BE2C (cell line): Measurements from ENCODE around the gene ITGA1. TPM values are rescaled to one million over a fixed set of nuclear protein-coding genes. Genes with fewer than 3 reads are reported as not detected.
"Not testable (repeated sequence)": the region's sequence is repeated elsewhere in the genome, so short reads cannot be mapped to it uniquely, and the experiment has no call there.

ENCODE experiments used
- DNase-seq: peaks from one replicate; pipeline ENCODE4 v3.0.0-alpha.2; 2020
- H3K27me3 ChIP-seq: fragments of 250-450 bp; sonication (Bioruptor Pico); 2 replicates; pipeline ENCODE4 v1.5.1; 2020; ENCODE audit warnings: mild to moderate bottlenecking
- H3K36me3 ChIP-seq: fragments of 250-450 bp; sonication (Bioruptor Pico); 2 replicates; pipeline ENCODE4 v1.5.1; 2020; ENCODE audit warnings: mild to moderate bottlenecking
- H3K4me1 ChIP-seq: fragments of 250-450 bp; sonication (Bioruptor Pico); 2 replicates; pipeline ENCODE4 v1.5.1; 2020
- H3K4me3 ChIP-seq: 2 replicates; pipeline ENCODE4 v1.5.1; 2011; ENCODE audit warnings: low read depth, low read length
- H3K9me3 ChIP-seq: fragments of 250-450 bp; sonication (Bioruptor Pico); 2 replicates; pipeline ENCODE4 v1.5.1; 2020
- polyA plus RNA-seq: library from polyadenylated mRNA; unstranded; fragments of >200 nt; gene quantifications from one replicate; pipeline ENCODE4 v1.2.1, GENCODE V29; 2012; ENCODE audit warnings: low read depth, missing spikeins; ENCODE audit not compliant: insufficient read length, insufficient read depth
- TF ChIP-seq, protein P1 (sequence below): IDR thresholded peaks from 2 replicates; pipeline ENCODE4 v1.5.1; 2012; ENCODE audit warnings: mild to moderate bottlenecking, low read depth, low read length

The ITGA1 gene
- 10.5 TPM for polyA plus RNA-seq

DNA sequence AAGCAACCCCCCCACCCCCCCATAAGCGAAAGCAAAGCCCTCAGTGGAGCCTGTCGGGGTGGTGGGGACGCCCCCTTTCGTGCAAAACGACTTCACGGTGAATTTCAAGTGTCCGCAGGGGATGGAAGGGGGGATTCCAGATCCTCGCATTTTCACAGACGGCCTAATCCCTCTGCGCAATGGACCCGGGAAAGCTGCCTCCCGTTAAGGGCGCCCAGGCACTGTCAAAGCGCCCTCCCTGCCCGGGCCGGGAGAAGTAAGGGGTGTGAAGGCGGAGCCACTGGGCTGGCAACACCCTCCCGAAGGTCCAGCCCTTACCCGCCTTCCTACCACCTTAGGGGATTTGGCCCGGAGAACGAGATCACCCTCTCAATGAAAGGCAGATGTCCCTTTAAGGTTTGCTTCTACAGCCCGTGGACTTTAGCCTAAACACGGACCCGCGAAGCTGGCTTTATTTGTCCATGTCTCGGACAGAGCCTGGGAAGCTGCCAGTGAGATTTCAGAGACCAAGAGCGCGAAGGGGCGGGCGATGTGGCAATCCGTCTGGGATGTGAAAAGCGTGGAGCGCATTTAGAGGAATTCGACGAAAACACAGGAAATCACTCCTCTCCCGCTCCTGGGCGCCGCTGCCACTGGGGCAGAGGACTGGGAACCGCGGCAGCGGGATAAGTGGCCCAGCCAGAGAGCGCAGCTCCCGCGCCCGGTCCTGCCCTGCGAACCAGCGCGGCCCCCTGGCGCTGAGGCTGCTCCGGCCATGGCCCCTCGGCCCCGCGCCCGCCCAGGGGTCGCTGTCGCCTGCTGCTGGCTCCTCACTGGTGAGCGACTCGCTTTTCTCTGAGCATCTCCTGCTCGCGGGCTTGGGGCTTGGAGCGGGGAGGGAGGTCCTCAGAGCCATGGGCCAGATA lies at the start of gene ITGA1, which contains the start of gene PELO:
Gene ITGA1 (plus strand): TSS at position 317 of the 905 bp plus-strand sequence. CDS start 438 bp downstream, at position 755.
Gene PELO (plus strand): TSS at position 317 of the 905 bp plus-strand sequence. CDS start 12,479 bp downstream, outside the sequence.
- peaks cover 17% of the 10 kb centered on the region for H3K4me1 ChIP-seq
- H3K4me3 ChIP-seq: peak within 1 kb of the TSS; percentile 74
- no peaks in the 10 kb centered on the region for H3K36me3 ChIP-seq
- no peaks in the 10 kb centered on the region for H3K9me3 ChIP-seq
- peak; percentile 91 for DNase-seq
- no peaks in the 10 kb centered on the region for H3K27me3 ChIP-seq
- TF ChIP-seq, protein P1, sequence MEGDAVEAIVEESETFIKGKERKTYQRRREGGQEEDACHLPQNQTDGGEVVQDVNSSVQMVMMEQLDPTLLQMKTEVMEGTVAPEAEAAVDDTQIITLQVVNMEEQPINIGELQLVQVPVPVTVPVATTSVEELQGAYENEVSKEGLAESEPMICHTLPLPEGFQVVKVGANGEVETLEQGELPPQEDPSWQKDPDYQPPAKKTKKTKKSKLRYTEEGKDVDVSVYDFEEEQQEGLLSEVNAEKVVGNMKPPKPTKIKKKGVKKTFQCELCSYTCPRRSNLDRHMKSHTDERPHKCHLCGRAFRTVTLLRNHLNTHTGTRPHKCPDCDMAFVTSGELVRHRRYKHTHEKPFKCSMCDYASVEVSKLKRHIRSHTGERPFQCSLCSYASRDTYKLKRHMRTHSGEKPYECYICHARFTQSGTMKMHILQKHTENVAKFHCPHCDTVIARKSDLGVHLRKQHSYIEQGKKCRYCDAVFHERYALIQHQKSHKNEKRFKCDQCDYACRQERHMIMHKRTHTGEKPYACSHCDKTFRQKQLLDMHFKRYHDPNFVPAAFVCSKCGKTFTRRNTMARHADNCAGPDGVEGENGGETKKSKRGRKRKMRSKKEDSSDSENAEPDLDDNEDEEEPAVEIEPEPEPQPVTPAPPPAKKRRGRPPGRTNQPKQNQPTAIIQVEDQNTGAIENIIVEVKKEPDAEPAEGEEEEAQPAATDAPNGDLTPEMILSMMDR: peak; percentile 66

DNA sequence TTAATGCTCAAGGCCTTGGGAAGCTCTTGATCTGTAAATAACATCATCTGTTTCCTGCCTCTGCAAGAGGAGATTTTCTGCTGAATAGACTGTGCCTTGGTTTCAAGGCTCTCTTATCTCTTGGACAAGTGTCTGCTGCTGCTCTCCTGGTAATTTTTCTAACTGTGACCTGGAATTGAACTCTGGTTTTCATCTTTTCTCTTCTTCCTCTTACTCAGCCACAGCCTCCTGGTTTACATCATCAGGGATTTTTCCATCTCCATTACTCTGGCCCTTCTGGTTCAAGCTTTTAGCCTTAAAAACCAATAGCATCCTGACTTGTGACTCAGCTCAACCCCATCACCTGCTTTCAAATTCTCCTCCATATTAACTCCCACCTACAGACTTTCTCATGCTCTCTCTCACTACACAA lies 49.6 kb upstream of the ITGA1 start:
- no peaks in the 10 kb centered on the region for H3K36me3 ChIP-seq
- TF ChIP-seq, protein P1: no peak
- no peaks in the 10 kb centered on the region for H3K27me3 ChIP-seq
- DNase-seq: peak; percentile 42
- no peaks in the 10 kb centered on the region; the same call in 1 of the 2 replicates for H3K9me3 ChIP-seq
- H3K4me1 ChIP-seq: peaks cover 51% of the 10 kb centered on the region
- no peak overlapping the region for H3K4me3 ChIP-seq

DNA sequence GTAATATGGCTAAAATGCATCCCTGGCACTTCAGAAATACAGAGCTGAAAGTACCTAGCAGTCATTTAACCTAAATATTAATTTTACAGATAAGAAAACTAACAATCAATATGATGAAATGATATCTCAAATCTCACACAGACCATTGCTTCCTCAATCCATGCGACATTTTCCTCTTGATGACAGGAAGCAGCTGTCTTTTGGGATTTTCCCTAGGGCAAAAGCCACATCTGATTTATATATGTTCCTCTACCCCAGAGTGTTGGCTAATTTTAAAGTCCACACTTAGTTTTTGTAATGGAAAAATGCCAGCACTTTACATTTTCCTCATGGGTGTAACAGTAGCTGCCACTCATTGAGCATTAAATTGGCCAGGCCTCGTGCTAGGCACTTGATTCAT lies 47.7 kb upstream of the ITGA1 start:
- peak; percentile 16 for DNase-seq
- Histone ChIP-seq H3K9me3 (no peaks in the 10 kb centered on the region; the same call in 1 of the 2 replicates), H3K27me3 (no peaks in the 10 kb centered on the region), H3K4me1 (peaks cover 51% of the 10 kb centered on the region), H3K36me3 (no peaks in the 10 kb centered on the region), H3K4me3 (no peak overlapping the region)
- TF ChIP-seq, protein P1: no peak

DNA sequence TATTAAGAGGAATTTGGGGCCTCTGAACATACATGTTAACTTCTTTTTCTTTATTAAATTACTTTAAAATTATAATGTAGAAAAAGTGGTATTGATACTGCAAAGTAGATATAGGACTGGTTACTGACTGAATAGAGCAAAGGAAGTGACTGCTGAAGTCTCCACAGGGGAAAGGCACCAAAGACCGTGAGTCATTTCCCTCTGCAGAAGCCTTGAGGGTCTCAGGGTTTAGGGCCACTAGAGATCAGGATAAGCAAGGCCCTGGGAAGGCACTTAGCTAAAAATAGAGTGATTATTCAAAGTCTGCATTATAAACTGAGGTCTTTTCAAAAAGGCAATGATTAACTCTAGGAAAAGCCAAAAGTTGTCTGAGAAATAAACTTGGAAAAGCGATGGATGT lies 44.7 kb upstream of the ITGA1 start:
- peaks cover 40% of the 10 kb centered on the region for H3K4me1 ChIP-seq
- no peak overlapping the region for H3K4me3 ChIP-seq
- DNase-seq: no peak
- H3K9me3 ChIP-seq: no peaks in the 10 kb centered on the region
- no peaks in the 10 kb centered on the region for H3K36me3 ChIP-seq
- H3K27me3 ChIP-seq: no peaks in the 10 kb centered on the region
- TF ChIP-seq, protein P1: no peak

DNA sequence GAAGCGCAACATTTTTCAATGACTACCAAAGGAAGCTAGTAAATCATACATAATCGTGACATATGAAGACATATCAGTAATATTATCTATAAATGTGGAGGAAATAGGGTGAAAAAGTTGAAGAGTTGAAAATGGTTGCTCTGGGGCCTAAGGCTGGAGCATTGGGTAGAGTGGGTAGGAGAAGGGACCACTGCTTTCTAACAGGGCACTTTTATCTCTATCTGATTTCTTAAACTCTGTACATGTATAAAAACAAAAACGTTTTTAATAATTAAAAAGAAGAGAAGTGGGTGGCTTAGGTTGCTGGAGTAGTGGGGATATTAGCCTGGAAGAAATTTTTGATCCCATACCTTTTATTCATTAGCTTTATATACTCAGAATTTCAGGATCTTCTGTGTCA lies 44.2 kb upstream of the ITGA1 start:
- TF ChIP-seq, protein P1: no peak

DNA sequence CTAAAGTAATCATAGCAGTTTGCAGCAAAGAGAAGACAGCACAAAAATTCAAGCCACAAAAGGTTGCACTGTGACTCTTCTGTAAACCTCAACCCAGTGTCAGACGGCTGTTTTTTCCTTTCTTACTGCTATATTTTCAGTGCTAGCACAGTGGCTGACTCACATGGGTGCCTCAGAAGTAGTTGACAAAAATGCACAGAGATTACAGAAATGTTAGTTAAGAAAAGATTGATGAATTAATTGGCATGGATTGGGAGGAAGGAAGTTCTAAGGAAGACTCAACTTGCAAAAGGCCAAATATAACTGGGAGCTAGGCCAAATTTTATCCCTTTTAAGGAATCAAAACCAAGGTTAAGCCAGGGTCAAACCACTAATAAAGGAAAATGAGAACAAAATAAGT lies 43.7 kb upstream of the ITGA1 start:
- H3K4me1 ChIP-seq: peaks cover 33% of the 10 kb centered on the region
- no peaks in the 10 kb centered on the region for H3K27me3 ChIP-seq
- TF ChIP-seq, protein P1: no peak
- DNase-seq: no peak
- no peaks in the 10 kb centered on the region for H3K9me3 ChIP-seq
- H3K4me3 ChIP-seq: no peak overlapping the region
- no peaks in the 10 kb centered on the region for H3K36me3 ChIP-seq

More for the DNA sequence above, 44.2 kb upstream of the ITGA1 start:
- Histone ChIP-seq H3K4me3 (no peak overlapping the region), H3K27me3 (no peaks in the 10 kb centered on the region), H3K4me1 (peaks cover 37% of the 10 kb centered on the region), H3K9me3 (no peaks in the 10 kb centered on the region), H3K36me3 (no peaks in the 10 kb centered on the region)
- no peak for DNase-seq

DNA sequence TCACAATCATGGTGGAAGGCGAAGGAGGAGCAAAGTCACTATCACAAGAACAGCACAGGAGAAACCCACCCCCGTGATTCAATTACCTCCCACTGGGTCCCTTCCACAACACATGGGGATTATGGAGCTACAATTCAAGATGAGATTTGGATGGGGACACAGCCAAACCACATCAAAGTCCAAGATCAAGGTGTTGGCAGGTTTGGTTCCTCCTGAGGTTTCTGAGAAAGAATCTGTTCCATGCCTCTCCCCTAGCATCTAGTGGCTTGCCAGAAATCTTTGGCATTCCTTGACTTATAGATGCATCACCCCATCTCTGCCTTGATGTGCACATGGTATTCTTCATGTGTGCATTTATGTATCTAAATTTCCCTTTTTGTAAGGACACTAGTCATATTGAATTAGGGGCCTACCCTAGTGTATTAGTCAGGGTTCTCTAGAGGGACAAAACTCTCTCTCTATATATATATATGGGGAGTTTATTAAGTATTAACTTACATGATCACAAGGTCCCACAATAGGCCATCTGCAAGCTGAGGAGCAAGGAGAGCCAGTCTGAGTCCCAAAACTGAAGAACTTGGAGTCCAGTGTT lies 42.8 kb upstream of the ITGA1 start:
- H3K4me1 ChIP-seq: peaks cover 23% of the 10 kb centered on the region
- H3K4me3 ChIP-seq, H3K27me3 ChIP-seq, DNase-seq, H3K36me3 ChIP-seq, H3K9me3 ChIP-seq: not testable (repeated sequence)
